Naive thymus-derived CD4-positive, alpha-beta T cell (primary cell): Measurements from ENCODE around the gene ETS1. TPM values are rescaled to one million over a fixed set of nuclear protein-coding genes. Genes with fewer than 3 reads are reported as not detected.

Experiments
- ATAC-seq: fragments of 150-1000 bp; cut with Tn5 transposase; 2 replicates; pipeline ENCODE4 v1.10.0; 2021; ENCODE audit warnings: mild to moderate bottlenecking, moderate library complexity
- CTCF ChIA-PET: fragments of 350-600 bp; sonication (Branson Sonifier 250); formaldehyde crosslinking; loops from one replicate; lab custom pipeline; 2021; ENCODE audit warnings: antibody characterized with exemption; lab: Charles Lee
- POLR2A ChIA-PET: fragments of 350-600 bp; sonication (Branson Sonifier 250); formaldehyde crosslinking; loops from one replicate; lab custom pipeline; 2021; ENCODE audit warnings: antibody characterized with exemption, inconsistent platforms; lab: Charles Lee
- DNase-seq, 9 donors: peaks; one replicate each; pipeline versions ENCODE4 v3.0.0 to v3.0.0-alpha.2; 2020 to 2022; ENCODE audit warnings: mixed read lengths in 1 of 9
- H3K27ac ChIP-seq: one replicate; pipeline ENCODE4 v1.7.0; 2013; ENCODE audit warnings: mild to moderate bottlenecking, low read depth, low read length, moderate library complexity
- H3K27me3 ChIP-seq, 2 donors: one replicate each; pipeline ENCODE4 v1.7.0; 2013; ENCODE audit warnings: low read length in 2 of 2, mild to moderate bottlenecking in 2 of 2, moderate library complexity in 2 of 2; ENCODE audit not compliant: control insufficient read depth in 2 of 2, insufficient read depth in 2 of 2
- H3K36me3 ChIP-seq, 3 experiments: 1 replicate in 2 of 3; 2 replicates in 1 of 3; pipeline ENCODE4 v1.7.0; 2013; ENCODE audit warnings: low read length in 3 of 3, mild to moderate bottlenecking in 3 of 3, moderate library complexity in 1 of 3; ENCODE audit not compliant: insufficient read depth in 3 of 3, control insufficient read depth in 2 of 3
- H3K4me1 ChIP-seq, 2 donors: one replicate each; pipeline ENCODE4 v1.7.0; 2013; ENCODE audit warnings: low read length in 2 of 2, mild to moderate bottlenecking in 2 of 2, moderate library complexity in 1 of 2; ENCODE audit not compliant: control insufficient read depth in 2 of 2, insufficient read depth in 2 of 2
- H3K4me3 ChIP-seq: 2 replicates; pipeline ENCODE4 v1.7.0; 2013; ENCODE audit warnings: mild to moderate bottlenecking, low read length
- H3K9me3 ChIP-seq, 3 experiments: 1 replicate in 2 of 3; 2 replicates in 1 of 3; pipeline ENCODE4 v1.7.0; 2013; ENCODE audit warnings: low read length in 3 of 3; ENCODE audit not compliant: control insufficient read depth in 2 of 3
- H3K27ac Mint-ChIP-seq, 9 donors: one replicate each; pipeline ENCODE4 v1.8.0; 2020 to 2022; ENCODE audit warnings: mixed read lengths in 9 of 9, mild to moderate bottlenecking in 8 of 9, moderate library complexity in 5 of 9, inconsistent platforms in 2 of 9
- H3K27me3 Mint-ChIP-seq, 5 donors: one replicate each; pipeline ENCODE4 v1.8.0; 2021 to 2022; ENCODE audit warnings: mixed read lengths in 5 of 5, mild to moderate bottlenecking in 1 of 5
- H3K36me3 Mint-ChIP-seq, 5 donors: one replicate each; pipeline ENCODE4 v1.8.0; 2020 to 2022; ENCODE audit warnings: mixed read lengths in 5 of 5, mild to moderate bottlenecking in 3 of 5, inconsistent platforms in 1 of 5
- H3K4me1 Mint-ChIP-seq, 7 donors: one replicate each; pipeline ENCODE4 v1.8.0; 2020 to 2022; ENCODE audit warnings: mixed read lengths in 7 of 7, mild to moderate bottlenecking in 3 of 7, inconsistent platforms in 1 of 7
- H3K4me3 Mint-ChIP-seq, 10 donors: one replicate each; pipeline ENCODE4 v1.8.0; 2020 to 2022; ENCODE audit warnings: mild to moderate bottlenecking in 10 of 10, mixed read lengths in 10 of 10, moderate library complexity in 6 of 10, inconsistent platforms in 2 of 10
- H3K9me3 Mint-ChIP-seq, 11 donors: one replicate each; pipeline ENCODE4 v1.8.0; 2020 to 2022; ENCODE audit warnings: mixed read lengths in 11 of 11, mild to moderate bottlenecking in 4 of 11, inconsistent platforms in 1 of 11, moderate library complexity in 1 of 11
- intact Hi-C, 2 donors: fragments of 100-400 bp; cut with micrococcal nuclease; formaldehyde crosslinking; loops; one replicate each; pipeline ENCODE4 v1.15.1; 2023
- polyA plus RNA-seq, 2 donors: library from polyadenylated mRNA; unstranded; fragments of 300-500 nt; fragmentation: Illumina TruSeq; gene quantifications; one replicate each; pipeline ENCODE4 v1.2.3, GENCODE V29; 2021
- total RNA-seq, 6 experiments: library from RNA in 5 of 6; stranded (reverse) in 5 of 6; gene quantifications; 1 replicate in 5 of 6; 2 replicates in 1 of 6; pipeline ENCODE4 v1.2.3 and lab custom pipeline; 2021 to 2026

The ETS1 gene
- total and polyA plus RNA-seq, 7 experiments from 2014 or later = 514 to 871 (median 676) TPM

DNA sequence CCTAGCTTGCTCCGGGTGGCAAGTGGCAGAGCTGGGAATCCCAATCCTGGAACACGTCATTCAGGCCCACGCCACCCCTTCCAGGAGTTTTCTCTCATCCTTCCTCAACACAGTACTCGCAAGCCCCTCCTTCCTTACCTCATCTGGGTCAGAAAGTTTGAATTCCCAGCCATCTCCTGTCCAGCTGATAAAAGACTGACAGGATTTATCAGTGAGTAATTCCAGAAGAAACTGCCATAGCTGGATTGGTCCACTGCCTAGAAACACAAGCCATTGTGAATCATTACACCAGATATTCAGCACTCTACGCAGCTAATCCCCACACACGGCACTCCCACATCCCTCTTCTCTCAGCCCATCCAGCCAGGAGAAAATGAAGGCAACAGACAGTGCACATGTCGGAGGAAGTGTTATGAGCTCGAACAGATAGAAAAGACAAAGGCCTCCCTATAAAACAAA lies 124.0 kb downstream of the ETS1 start:
- Mint-ChIP-seq H3K36me3 (peaks cover 49 to 96% (median 83%) of the 10 kb centered on the region in 5 donors), H3K27ac (peak overlapping the region; percentile 88 to 100 (median 98)), H3K4me3 (peak overlapping the region; percentile 73 to 99 (median 80)), H3K9me3 (no peaks in the 10 kb centered on the region), H3K27me3 (no peaks in the 10 kb centered on the region), H3K4me1 (peaks cover 64 to 100% (median 93%) of the 10 kb centered on the region in 7 donors)
- peaks cover 42 to 78% (median 65%) of the 10 kb centered on the region in 3 experiments for H3K36me3 ChIP-seq
- peak overlapping the region; percentile 37 for H3K4me3 ChIP-seq
- DNase-seq = no peak
- peak overlapping the region; percentile 97 for H3K27ac ChIP-seq
- intact Hi-C loops = loop anchor here in 1 of 2 donors (1.0 kb wide), 1 partner anchor 8 kb away; no protein-coding TSS in a partner anchor
- peaks cover 74 to 86% of the 10 kb centered on the region in 2 donors for H3K4me1 ChIP-seq
- CTCF ChIA-PET = interaction anchor here (0.7 to 2.9 kb wide), 10 partner anchors 11 to 368 kb away, joined by 3 to 8 read pairs (median 3); no protein-coding TSS in a partner anchor
- POLR2A ChIA-PET = interaction anchor here (0.6 to 23.5 kb wide), 22 partner anchors 11 to 179 kb away, joined by 3 to 560 read pairs (median 6); no protein-coding TSS in a partner anchor
- no peak for ATAC-seq
- H3K9me3 ChIP-seq = no peaks in the 10 kb centered on the region
- no peaks in the 10 kb centered on the region for H3K27me3 ChIP-seq

DNA sequence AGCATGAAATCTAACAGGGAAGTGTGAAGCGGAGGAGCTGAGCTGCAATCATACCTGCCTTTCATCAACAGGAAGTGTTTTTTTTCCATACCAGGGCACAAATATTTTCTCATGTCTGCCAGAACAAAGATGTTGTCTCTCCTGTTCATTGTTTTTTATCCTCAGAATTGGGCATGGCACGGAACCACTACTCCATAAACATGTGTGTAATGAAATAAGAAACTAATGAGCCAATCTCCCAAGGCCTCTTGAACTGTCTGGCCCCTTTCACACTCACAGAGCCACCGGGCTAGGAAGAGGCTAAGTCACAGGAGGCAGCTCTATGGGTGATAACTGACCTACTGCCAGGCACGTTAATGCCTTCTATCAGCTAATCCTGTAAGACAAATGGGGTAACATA lies 124.4 kb downstream of the ETS1 start:
- ChIA-PET POLR2A (interaction anchor here (0.6 to 23.5 kb wide), 24 partner anchors 11 to 179 kb away, joined by 3 to 560 read pairs (median 6); no protein-coding TSS in a partner anchor), CTCF (interaction anchor here (0.7 to 2.9 kb wide), 10 partner anchors 11 to 369 kb away, joined by 3 to 8 read pairs (median 3); no protein-coding TSS in a partner anchor)
- peak overlapping the region; percentile 17 for H3K4me3 ChIP-seq
- H3K4me1 ChIP-seq = peaks cover 69 to 81% of the 10 kb centered on the region in 2 donors
- Mint-ChIP-seq H3K9me3 (no peaks in the 10 kb centered on the region), H3K4me3 (peak overlapping the region; percentile 73 to 99 (median 80)), H3K36me3 (peaks cover 49 to 95% (median 85%) of the 10 kb centered on the region in 5 donors), H3K27me3 (no peaks in the 10 kb centered on the region), H3K27ac (peak overlapping the region; percentile 88 to 100 (median 98)), H3K4me1 (peaks cover 60 to 99% (median 89%) of the 10 kb centered on the region in 7 donors)
- H3K27me3 ChIP-seq = no peaks in the 10 kb centered on the region
- DNase-seq (peak in 3 of 9 donors; percentile 59 to 61 (median 61)), ATAC-seq (no peak)
- H3K9me3 ChIP-seq = no peaks in the 10 kb centered on the region
- intact Hi-C loops = loop anchor here in 1 of 2 donors (1.0 kb wide), 2 partner anchors 8 to 9 kb away; no protein-coding TSS in a partner anchor
- peak overlapping the region; percentile 97 for H3K27ac ChIP-seq
- H3K36me3 ChIP-seq = peaks cover 44 to 78% (median 67%) of the 10 kb centered on the region in 3 experiments

DNA sequence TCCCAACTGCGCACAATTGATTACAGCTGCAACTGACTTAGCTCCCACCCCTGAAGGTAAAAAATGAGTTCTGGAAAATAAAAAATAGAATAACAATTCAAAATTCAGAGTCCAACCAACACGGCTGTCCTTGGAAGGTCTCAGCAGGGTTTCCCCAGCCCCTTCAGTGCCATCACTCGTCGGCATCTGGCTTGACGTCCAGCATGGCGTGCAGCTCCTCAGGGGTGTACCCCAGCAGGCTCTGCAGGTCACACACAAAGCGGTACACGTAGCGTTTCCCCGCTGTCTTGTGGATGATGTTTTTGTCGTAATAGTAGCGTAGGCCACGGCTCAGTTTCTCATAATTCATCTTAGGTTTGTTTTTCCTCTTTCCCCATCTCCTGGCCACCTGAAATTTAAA lies 125.2 kb downstream of the ETS1 start:
- Histone ChIP-seq H3K27ac (peak overlapping the region; percentile 97), H3K4me1 (peaks cover 62 to 74% of the 10 kb centered on the region in 2 donors), H3K4me3 (no peak overlapping the region), H3K27me3 (no peaks in the 10 kb centered on the region), H3K9me3 (no peaks in the 10 kb centered on the region), H3K36me3 (peaks cover 42 to 79% (median 71%) of the 10 kb centered on the region in 3 experiments)
- Mint-ChIP-seq H3K4me1 (peaks cover 56 to 99% (median 84%) of the 10 kb centered on the region in 7 donors), H3K36me3 (peaks cover 51 to 96% (median 86%) of the 10 kb centered on the region in 5 donors), H3K27ac (peak overlapping the region; percentile 88 to 100 (median 98)), H3K27me3 (no peaks in the 10 kb centered on the region), H3K4me3 (peak overlapping the region in 9 of 10 donors; percentile 11 to 99 (median 78)), H3K9me3 (peaks cover 0 to 2% (median 0%) of the 10 kb centered on the region in 11 donors)
- ChIA-PET POLR2A (interaction anchor here (0.6 to 23.5 kb wide), 17 partner anchors 12 to 235 kb away, joined by 3 to 560 read pairs (median 6); no protein-coding TSS in a partner anchor), CTCF (interaction anchor here (0.6 to 2.9 kb wide), 5 partner anchors 41 to 172 kb away, joined by 3 to 8 read pairs (median 4); no protein-coding TSS in a partner anchor)
- intact Hi-C loops = loop anchor here in 1 of 2 donors (1.0 kb wide), 1 partner anchor 8 kb away; no protein-coding TSS in a partner anchor
- no peak for DNase-seq
- ATAC-seq = no peak

DNA sequence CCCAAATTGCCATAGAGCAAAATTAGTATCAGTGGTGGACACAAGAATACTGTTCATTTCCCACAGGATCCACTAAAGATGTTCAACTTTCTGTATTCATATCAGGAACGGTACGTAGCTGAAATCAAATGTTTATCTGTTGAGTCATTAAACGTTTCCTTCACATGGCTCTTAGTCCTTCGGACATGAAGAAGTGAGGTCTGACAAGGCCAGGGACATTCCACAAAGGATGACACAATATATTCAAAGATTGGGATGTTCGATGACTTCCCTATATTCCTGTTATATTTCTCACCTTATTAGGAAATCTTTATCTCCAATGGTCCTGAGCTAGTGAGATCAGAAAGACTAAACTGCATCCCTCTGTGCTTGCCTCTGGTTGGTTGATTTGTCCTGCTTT lies 129.0 kb downstream of the ETS1 start:
- Histone ChIP-seq H3K4me1 (peaks cover 23 to 46% of the 10 kb centered on the region in 2 donors), H3K9me3 (no peaks in the 10 kb centered on the region), H3K27me3 (no peaks in the 10 kb centered on the region), H3K36me3 (peaks cover 22 to 65% (median 59%) of the 10 kb centered on the region in 3 experiments), H3K27ac (peak overlapping the region; percentile 8), H3K4me3 (no peak overlapping the region)
- Mint-ChIP-seq H3K36me3 (peaks cover 35 to 84% (median 81%) of the 10 kb centered on the region in 5 donors), H3K27me3 (no peaks in the 10 kb centered on the region), H3K9me3 (peaks cover 0 to 7% (median 0%) of the 10 kb centered on the region in 11 donors), H3K4me3 (no peak overlapping the region), H3K27ac (peak overlapping the region in 8 of 9 donors; percentile 13 to 97 (median 87)), H3K4me1 (peaks cover 38 to 99% (median 84%) of the 10 kb centered on the region in 7 donors)
- ChIA-PET CTCF (interaction anchor here (0.6 to 1.8 kb wide), 9 partner anchors 9 to 173 kb away, joined by 3 to 9 read pairs (median 3); no protein-coding TSS in a partner anchor), POLR2A (interaction anchor here (0.6 to 23.5 kb wide), 17 partner anchors 9 to 174 kb away, joined by 3 to 560 read pairs (median 5); no protein-coding TSS in a partner anchor)
- DNase-seq (no peak), ATAC-seq (no peak)
- intact Hi-C loops = no loop called here

GRCh38 chr11:128457874-128458273 lies 129.5 kb downstream of the ETS1 start:
- H3K4me1 ChIP-seq = peaks cover 18 to 43% of the 10 kb centered on the region in 2 donors
- DNase-seq (no peak), ATAC-seq (no peak)
- H3K4me3 ChIP-seq = no peak overlapping the region
- Mint-ChIP-seq H3K4me3 (no peak overlapping the region), H3K9me3 (peaks cover 0 to 8% (median 0%) of the 10 kb centered on the region in 11 donors), H3K27me3 (no peaks in the 10 kb centered on the region), H3K27ac (peak overlapping the region in 7 of 9 donors; percentile 58 to 97 (median 88)), H3K36me3 (peaks cover 31 to 80% (median 76%) of the 10 kb centered on the region in 5 donors), H3K4me1 (peaks cover 37 to 99% (median 84%) of the 10 kb centered on the region in 7 donors)
- no peaks in the 10 kb centered on the region for H3K27me3 ChIP-seq
- intact Hi-C loops = no loop called here
- CTCF ChIA-PET = interaction anchor here (0.6 to 1.8 kb wide), 5 partner anchors 10 to 165 kb away, joined by 3 to 9 read pairs (median 3); no protein-coding TSS in a partner anchor
- H3K9me3 ChIP-seq = no peaks in the 10 kb centered on the region
- H3K27ac ChIP-seq = peak overlapping the region; percentile 8
- POLR2A ChIA-PET = interaction anchor here (0.6 to 23.5 kb wide), 17 partner anchors 9 to 174 kb away, joined by 3 to 560 read pairs (median 3); no protein-coding TSS in a partner anchor
- peaks cover 18 to 60% (median 55%) of the 10 kb centered on the region in 3 experiments for H3K36me3 ChIP-seq
